NCI-H146 treated with DMSO at 0.1 percent for 48 hours (cell line): ENCODE results near the gene PDE11A.

Experiments used
- DNase-seq: peaks from one replicate; lab custom pipeline; 2025; ENCODE audit not compliant: unreplicated experiment; lab: John Stamatoyannopoulos, UW

The PDE11A gene

GRCh38 chr2:177673602-177674595 is 398.7 kb downstream of the PDE11A start:
- no peak for DNase-seq

DNA sequence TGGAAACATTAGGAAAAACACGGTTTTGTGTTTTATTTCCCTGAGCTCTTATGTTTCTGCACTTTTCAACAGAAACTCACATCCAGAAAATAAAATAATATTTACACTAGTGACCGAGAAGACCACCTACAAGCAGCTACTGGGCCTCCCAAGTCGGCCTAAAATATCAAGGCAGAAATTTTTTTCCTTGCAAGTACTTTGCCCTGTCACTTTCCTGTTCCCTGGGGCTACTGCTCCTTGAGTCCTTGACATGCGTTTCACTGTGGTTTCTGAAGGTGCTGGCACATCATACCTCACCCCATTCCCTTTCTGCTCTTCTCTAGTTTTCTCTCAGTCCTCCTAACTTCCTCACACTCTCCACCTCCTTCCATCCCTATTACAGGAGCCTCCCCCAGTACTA is 400.9 kb downstream of the PDE11A start:
- no peak for DNase-seq

- no peak for DNase-seq
Observed at GRCh38 chr2:177670791-177671535, 401.6 kb downstream of the PDE11A start.

DNA sequence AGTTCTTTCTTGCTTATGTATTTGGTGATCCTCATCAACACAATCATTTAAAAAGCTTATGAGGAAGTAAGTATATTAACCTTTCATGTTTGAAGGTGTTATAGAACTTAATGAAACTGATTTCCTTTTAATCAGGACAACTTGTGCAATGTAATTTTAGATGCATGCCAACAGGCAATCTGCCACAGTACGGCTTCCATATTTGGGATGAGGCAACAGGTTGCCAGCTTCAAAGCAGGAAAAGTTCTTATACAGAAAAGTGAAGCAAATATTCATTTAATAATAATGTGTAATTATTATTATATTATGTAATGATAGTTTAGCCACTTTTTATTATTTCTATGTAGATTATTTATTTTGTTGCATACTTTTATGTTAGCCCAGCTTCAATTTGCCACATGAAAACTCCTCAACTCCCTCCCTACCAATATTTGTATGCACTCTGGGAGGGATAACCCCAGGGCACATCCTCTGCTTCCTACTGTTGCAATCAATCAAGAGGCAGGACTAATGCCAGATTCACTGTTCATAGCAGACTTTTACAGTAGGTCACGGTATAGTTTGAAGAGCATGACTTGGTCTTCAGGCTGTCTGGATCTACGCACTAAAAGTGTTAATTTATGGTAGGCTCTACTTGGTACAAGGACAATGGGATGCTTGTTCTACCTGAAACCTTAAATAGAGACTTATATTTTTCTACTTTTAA is 402.8 kb downstream of the PDE11A start:
- peak; percentile 2 for DNase-seq

- no peak for DNase-seq
Observed at GRCh38 chr2:177669201-177669600, 403.4 kb downstream of the PDE11A start.

GRCh38 chr2:177668617-177669016 is 404.0 kb downstream of the PDE11A start:
- DNase-seq = no peak

- no peak for DNase-seq
Observed at GRCh38 chr2:177667626-177668025, 405.0 kb downstream of the PDE11A start.

GRCh38 chr2:177666408-177666807 is 406.2 kb downstream of the PDE11A start:
- DNase-seq = no peak

DNA sequence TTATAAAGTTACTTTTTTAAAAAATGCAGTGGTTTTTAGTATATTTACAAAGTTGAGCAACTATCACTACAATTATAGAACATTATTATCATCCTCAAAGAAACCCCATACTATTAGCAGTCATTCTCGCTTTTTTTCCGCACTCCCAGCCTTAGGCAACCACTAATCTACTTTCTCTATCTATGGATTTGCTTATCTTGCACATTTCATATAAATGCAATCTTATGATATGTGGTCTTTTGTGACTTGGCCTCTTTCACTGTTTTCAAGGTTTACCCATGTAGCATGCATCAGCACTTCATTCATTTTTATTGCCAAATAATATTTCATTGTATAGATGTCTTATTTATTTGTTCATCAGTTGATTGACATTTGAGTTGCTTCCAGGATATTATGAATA is 406.6 kb downstream of the PDE11A start:
- DNase-seq = no peak

DNA sequence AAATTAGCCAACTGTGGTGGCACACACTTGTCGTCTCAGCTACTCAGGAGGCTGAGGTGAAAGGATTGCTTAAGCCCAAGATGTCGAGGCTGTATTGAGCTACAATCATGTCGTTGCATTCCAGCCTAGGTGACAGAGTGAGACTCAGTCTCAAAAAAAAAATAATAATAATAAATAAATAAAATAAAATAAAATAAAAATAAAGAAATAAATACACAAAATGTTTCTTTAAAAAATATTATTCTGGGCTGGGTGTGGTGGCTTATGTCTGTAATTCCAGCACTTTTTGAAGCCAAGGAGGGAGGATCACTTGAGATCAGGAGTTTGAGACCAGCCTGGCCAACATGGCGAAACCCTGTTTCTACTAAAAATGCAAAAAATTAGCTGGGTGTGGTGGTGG is 407.2 kb downstream of the PDE11A start:
- DNase-seq = no peak

GRCh38 chr2:177662895-177663294 is 409.7 kb downstream of the PDE11A start:
- no peak for DNase-seq

- no peak for DNase-seq
Observed at GRCh38 chr2:177660742-177661141, 411.8 kb downstream of the PDE11A start.

DNA sequence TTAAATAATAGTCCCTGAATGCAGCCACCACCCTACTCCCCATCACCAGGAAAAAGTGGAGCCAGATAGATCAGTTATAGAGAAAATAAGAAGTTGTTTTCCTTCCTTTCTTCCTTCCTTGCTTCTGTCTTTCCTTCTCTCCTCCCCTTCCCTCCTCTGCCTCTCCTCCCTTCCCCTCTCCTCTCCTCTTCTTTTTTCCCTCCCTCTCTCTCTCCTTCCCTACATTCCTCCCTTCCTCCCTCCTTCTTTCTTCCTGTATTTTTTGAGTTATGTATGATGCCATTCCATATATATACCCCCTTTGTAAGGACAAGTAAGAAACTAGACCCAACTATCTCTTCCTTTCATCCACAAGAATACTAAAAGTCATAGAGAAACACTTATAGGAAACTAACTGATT is 414.3 kb downstream of the PDE11A start:
- no peak for DNase-seq

GRCh38 chr2:177651833-177652232 is 420.7 kb downstream of the PDE11A start:
- no peak for DNase-seq

- DNase-seq = no peak
Observed at GRCh38 chr2:177649568-177650518, 422.7 kb downstream of the PDE11A start.

DNA sequence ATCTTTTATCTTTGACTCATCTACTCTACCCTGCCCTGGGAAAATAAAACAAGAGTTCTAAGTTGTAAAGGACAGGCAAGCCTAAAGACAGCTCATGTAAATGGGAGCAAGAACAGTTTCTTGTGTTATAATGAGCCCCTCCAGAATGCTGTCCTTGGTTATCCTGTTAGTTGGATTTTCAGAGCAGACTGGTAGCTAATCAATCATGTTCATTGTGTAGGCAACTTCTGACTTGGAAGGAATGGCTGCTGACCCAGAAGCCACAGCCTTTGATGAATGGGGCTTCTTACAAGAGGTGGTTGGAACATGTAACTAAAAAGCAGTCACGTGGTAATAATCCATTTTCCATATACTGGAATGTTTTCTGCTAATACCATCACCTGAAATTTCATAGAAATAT is 425.8 kb downstream of the PDE11A start:
- no peak for DNase-seq

- DNase-seq = no peak
Observed at GRCh38 chr2:177646241-177646640, 426.3 kb downstream of the PDE11A start.

GRCh38 chr2:177641331-177641730 is 431.2 kb downstream of the PDE11A start:
- DNase-seq = no peak

GRCh38 chr2:177640423-177640822 is 432.2 kb downstream of the PDE11A start:
- no peak for DNase-seq

DNA sequence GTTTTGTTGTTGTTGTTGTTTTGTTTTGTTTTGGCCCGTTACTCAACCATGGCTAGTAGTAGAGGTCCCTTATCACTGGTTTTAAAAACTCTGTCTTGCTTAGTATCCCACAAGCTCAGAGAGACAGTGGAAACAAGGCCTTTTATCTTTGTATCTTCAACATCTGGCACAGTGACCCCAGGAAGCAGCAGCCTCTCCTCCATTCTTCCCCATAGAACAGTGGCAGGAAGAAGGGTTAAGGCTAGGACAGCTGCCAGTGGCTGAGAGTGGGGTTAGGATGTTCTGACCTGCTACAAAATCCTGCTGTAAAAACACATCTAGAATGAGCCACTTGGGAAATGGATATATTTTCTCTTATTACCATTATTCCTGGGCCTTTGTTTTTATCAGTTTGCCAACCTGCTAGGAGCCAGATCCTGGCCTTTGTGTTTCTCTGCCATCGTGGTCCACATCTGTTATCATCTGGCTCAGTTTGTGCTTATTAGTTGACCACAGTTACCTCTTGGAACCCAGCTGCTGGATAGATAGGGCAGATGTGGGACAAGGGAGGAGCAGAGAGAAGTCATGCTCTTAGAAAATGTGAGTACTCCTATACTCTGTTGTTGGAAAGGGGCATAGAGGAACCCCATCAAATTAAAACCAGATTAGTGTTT is 433.2 kb downstream of the PDE11A start:
- DNase-seq = no peak
